Lower leg skin (tissue), 4 donors: ENCODE measurements around the gene PIK3R1. TPM values are rescaled to one million over a fixed set of nuclear protein-coding genes. Genes with fewer than 3 reads are reported as not detected.
"Not testable (repeated sequence)": the region's sequence is repeated elsewhere in the genome, so short reads cannot be mapped to it uniquely, and the experiment has no call there.

Source experiments
- DNase-seq, 2 donors: peaks; one replicate each; pipeline ENCODE4 v3.0.0-alpha.2; 2019; ENCODE audit warnings: low spot score in 2 of 2
- H3K4me3 ChIP-seq: fragments of 200-600 bp; sonication (generic); 2 replicates; pipeline ENCODE4 v1.5.1; 2017; ENCODE audit warnings: mild to moderate bottlenecking, low read depth; ENCODE audit not compliant: poor library complexity, severe bottlenecking
- POLR2A ChIP-seq, 2 donors: fragments of 450-650 bp; IDR thresholded peaks; one replicate each; pipeline ENCODE4 v1.6.1; 2016 to 2017; ENCODE audit warnings: antibody characterized with exemption in 2 of 2, mild to moderate bottlenecking in 1 of 2, moderate library complexity in 1 of 2
- WGBS, 2 donors: methylation state at CpG; one replicate each; pipeline ENCODE4 v1.1.5; 2018; 5-methylcytosine and 5-hydroxymethylcytosine counted together
- intact Hi-C: fragments of 100-400 bp; cut with DNase I; formaldehyde crosslinking; loops from one replicate; pipeline ENCODE4 v1.15.0; 2023; ENCODE audit warnings: low total_unique reads
- total RNA-seq, 4 donors: library from RNA; depleted of rRNA; stranded (reverse); fragments of >200 nt; gene quantifications; one replicate each; pipeline ENCODE4 v1.1.0, GENCODE V29; 2016
- TF ChIP-seq, protein P1 (sequence below), 3 donors: fragments of 450-650 bp; IDR thresholded peaks; one replicate each; pipeline ENCODE4 v1.5.1; 2016; ENCODE audit warnings: antibody characterized with exemption in 3 of 3, mild to moderate bottlenecking in 3 of 3, moderate library complexity in 2 of 3

PIK3R1 gene
- total RNA-seq, 4 donors from 2014 or later = 102 to 245 (median 137) TPM

DNA sequence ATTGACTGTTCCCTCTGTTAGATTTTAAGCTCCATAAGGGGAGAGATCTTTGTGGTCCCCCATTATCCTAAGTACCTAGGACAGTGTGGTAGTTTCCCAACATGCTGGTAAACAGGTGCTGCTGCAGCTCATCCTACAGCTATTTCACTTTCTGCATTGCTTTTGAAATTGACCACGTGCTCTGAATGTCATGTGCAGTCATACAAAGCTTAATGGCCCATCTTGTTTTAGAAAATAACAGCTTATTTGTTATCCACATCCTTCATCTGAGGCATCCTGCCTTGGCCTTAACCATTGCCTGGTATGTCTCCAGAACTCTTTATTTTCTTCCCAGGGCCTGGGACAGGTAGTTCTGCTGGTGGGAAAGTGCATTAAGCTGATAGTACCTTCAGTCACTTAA is 14.7 kb downstream of the PIK3R1 start:
- no peak overlapping the region for H3K4me3 ChIP-seq

GRCh38 chr5:68231414-68232076 is 16.0 kb downstream of the PIK3R1 start:
- TF ChIP-seq, protein P1, sequence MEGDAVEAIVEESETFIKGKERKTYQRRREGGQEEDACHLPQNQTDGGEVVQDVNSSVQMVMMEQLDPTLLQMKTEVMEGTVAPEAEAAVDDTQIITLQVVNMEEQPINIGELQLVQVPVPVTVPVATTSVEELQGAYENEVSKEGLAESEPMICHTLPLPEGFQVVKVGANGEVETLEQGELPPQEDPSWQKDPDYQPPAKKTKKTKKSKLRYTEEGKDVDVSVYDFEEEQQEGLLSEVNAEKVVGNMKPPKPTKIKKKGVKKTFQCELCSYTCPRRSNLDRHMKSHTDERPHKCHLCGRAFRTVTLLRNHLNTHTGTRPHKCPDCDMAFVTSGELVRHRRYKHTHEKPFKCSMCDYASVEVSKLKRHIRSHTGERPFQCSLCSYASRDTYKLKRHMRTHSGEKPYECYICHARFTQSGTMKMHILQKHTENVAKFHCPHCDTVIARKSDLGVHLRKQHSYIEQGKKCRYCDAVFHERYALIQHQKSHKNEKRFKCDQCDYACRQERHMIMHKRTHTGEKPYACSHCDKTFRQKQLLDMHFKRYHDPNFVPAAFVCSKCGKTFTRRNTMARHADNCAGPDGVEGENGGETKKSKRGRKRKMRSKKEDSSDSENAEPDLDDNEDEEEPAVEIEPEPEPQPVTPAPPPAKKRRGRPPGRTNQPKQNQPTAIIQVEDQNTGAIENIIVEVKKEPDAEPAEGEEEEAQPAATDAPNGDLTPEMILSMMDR (IDR thresholded peaks at IDR 0.05) = no peak
- TF ChIP-seq POLR2A (IDR thresholded peaks at IDR 0.05) = no peak
- H3K4me3 ChIP-seq = no peak overlapping the region
- 87 to 91% methylated on average over 5 of the region's 5 CpGs for WGBS, 2 donors
- no peak for DNase-seq
- intact Hi-C loops = no loop called here

More for the DNA sequence above, 14.7 kb downstream of the PIK3R1 start:
- intact Hi-C loops = no loop called here
- 58 to 89% methylated on average over 1 of the region's 1 CpG for WGBS, 2 donors
- TF ChIP-seq POLR2A (IDR thresholded peaks at IDR 0.05) = no peak
- TF ChIP-seq, protein P1 (IDR thresholded peaks at IDR 0.05) = no peak
- no peak for DNase-seq

- DNase-seq = no peak
- 73 to 78% methylated on average over 4 of the region's 4 CpGs for WGBS, 2 donors
- TF ChIP-seq, protein P1 (IDR thresholded peaks at IDR 0.05) = no peak
- TF ChIP-seq POLR2A (IDR thresholded peaks at IDR 0.05) = no peak
- intact Hi-C loops = no loop called here
- H3K4me3 ChIP-seq = no peak overlapping the region
These were observed 16.7 kb downstream of the PIK3R1 start for GRCh38 chr5:68232277-68232676.

DNA sequence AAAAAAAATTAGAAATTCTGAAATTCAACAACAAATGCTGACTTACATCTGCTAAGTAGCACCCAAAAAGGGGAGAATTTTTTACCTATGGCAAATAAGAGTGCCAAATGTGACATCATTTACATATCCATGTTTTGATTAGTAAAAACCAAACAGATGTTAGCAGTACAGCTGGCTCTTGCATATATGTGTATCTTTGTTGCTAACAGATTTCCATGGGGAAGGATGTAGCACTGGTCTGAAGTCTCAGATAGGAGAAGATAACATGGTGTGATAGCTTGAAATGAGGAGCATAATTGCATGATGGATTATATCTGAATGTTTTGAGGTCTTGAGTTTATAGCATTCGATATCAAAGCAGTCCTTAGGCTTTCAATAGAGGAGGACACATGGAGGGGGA is 17.5 kb downstream of the PIK3R1 start:
- no peak overlapping the region for H3K4me3 ChIP-seq
- no peak for DNase-seq
- 55 to 69% methylated on average over 1 of the region's 1 CpG for WGBS, 2 donors
- TF ChIP-seq POLR2A (IDR thresholded peaks at IDR 0.05) = no peak
- TF ChIP-seq, protein P1 (IDR thresholded peaks at IDR 0.05) = no peak
- intact Hi-C loops = no loop called here

DNA sequence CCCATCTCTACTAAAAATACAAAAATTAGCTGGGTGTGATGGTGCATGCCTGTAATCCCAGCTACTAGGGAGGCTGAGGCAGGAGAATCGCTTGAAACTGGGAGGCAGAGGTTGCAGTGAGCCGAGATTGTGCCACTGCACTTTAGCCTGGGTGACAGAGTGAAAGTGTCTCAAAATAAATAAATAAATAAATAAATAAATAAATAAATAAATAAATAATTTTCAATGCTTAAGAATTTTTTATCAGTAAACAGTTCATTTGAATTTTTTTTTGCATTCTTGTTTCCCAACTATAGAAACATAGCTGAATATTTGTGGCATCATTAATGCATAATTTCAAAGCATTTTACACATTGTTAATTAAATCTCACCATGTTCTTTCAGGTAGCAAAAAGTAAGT is 19.7 kb downstream of the PIK3R1 start:
- intact Hi-C loops, H3K4me3 ChIP-seq, DNase-seq: not testable (repeated sequence)
- WGBS, 2 donors = 98% methylated on average over 2 of the region's 2 CpGs

DNA sequence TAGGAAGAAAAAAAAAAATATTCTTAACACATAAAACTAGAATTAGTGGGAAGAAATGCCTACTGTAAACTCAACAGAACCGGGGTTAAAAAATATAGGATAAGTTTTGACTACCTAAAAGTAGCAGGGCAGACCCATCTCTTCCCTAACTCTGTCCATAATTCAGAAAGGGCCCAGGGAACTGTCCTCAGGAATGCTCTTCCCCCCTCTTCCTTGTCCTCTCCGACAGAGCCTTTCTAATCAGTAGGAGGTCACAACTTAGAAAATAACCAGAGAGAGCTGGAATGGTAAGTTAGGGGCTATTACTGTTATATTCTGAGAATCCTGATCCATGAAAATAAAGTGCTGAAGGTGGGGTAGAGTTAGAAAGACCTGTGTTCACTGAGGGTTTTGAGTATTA is 22.2 kb downstream of the PIK3R1 start:
- H3K4me3 ChIP-seq = no peak overlapping the region
- WGBS, 2 donors = 72 to 75% methylated on average over 2 of the region's 2 CpGs
- no peak for DNase-seq
- intact Hi-C loops = no loop called here
- TF ChIP-seq POLR2A (IDR thresholded peaks at IDR 0.05) = no peak
- TF ChIP-seq, protein P1 (IDR thresholded peaks at IDR 0.05) = no peak
